Stomach smooth muscle (tissue), 2 donors: ENCODE measurements around the gene GRID1.

Source experiments
- H3K27ac ChIP-seq: one replicate; pipeline ENCODE4 v1.7.0; 2013; ENCODE audit warnings: mild to moderate bottlenecking, low read length, inconsistent platforms
- H3K27me3 ChIP-seq, 2 donors: one replicate each; pipeline ENCODE4 v1.7.0; 2013; ENCODE audit warnings: low read length in 2 of 2; ENCODE audit not compliant: insufficient read depth in 2 of 2, control insufficient read depth in 1 of 2
- H3K36me3 ChIP-seq, 2 donors: one replicate each; pipeline ENCODE4 v1.7.0; 2013; ENCODE audit warnings: low read length in 2 of 2; ENCODE audit not compliant: control insufficient read depth in 2 of 2, insufficient read depth in 2 of 2
- H3K4me1 ChIP-seq: one replicate; pipeline ENCODE4 v1.7.0; 2013; ENCODE audit warnings: low read length; ENCODE audit not compliant: control insufficient read depth, insufficient read depth
- H3K4me3 ChIP-seq, 2 donors: one replicate each; pipeline ENCODE4 v1.7.0; 2013; ENCODE audit warnings: low read length in 2 of 2
- H3K9ac ChIP-seq, 2 donors: one replicate each; pipeline ENCODE4 v1.7.0; 2013; ENCODE audit warnings: low read length in 2 of 2, mild to moderate bottlenecking in 1 of 2
- H3K9me3 ChIP-seq, 2 donors: one replicate each; pipeline ENCODE4 v1.7.0; 2013; ENCODE audit warnings: low read length in 2 of 2; ENCODE audit not compliant: control insufficient read depth in 2 of 2
- donor health status: healthy.
- donor health status: Pancreatic carcinoma.

GRID1 gene

GRCh38 chr10:86291616-86292340 is 74.8 kb downstream of the GRID1 start:
- no peaks in the 10 kb centered on the region for H3K9me3 ChIP-seq
- no peaks in the 10 kb centered on the region for H3K4me1 ChIP-seq
- H3K36me3 ChIP-seq = no peaks in the 10 kb centered on the region
- no peaks in the 10 kb centered on the region for H3K27me3 ChIP-seq
- no peak overlapping the region for H3K4me3 ChIP-seq
- H3K9ac ChIP-seq = no peak overlapping the region
- no peak overlapping the region for H3K27ac ChIP-seq

- H3K27me3 ChIP-seq = no peaks in the 10 kb centered on the region
- H3K4me1 ChIP-seq = no peaks in the 10 kb centered on the region
- no peak overlapping the region for H3K4me3 ChIP-seq
- no peaks in the 10 kb centered on the region for H3K9me3 ChIP-seq
- no peak overlapping the region for H3K27ac ChIP-seq
- H3K36me3 ChIP-seq = no peaks in the 10 kb centered on the region
- no peak overlapping the region for H3K9ac ChIP-seq
Observed at GRCh38 chr10:86290933-86291615, 75.5 kb downstream of the GRID1 start.

GRCh38 chr10:86289577-86289868 is 77.1 kb downstream of the GRID1 start:
- H3K4me1 ChIP-seq = no peaks in the 10 kb centered on the region
- no peak overlapping the region for H3K27ac ChIP-seq
- H3K9ac ChIP-seq = no peak overlapping the region
- H3K4me3 ChIP-seq = no peak overlapping the region
- no peaks in the 10 kb centered on the region for H3K36me3 ChIP-seq
- no peaks in the 10 kb centered on the region for H3K9me3 ChIP-seq
- H3K27me3 ChIP-seq = no peaks in the 10 kb centered on the region

- no peaks in the 10 kb centered on the region for H3K4me1 ChIP-seq
- H3K9ac ChIP-seq = no peak overlapping the region
- H3K4me3 ChIP-seq = no peak overlapping the region
- H3K36me3 ChIP-seq = no peaks in the 10 kb centered on the region
- no peaks in the 10 kb centered on the region for H3K27me3 ChIP-seq
- H3K9me3 ChIP-seq = no peaks in the 10 kb centered on the region
- no peak overlapping the region for H3K27ac ChIP-seq
Observed at GRCh38 chr10:86288695-86289576, 77.7 kb downstream of the GRID1 start.

GRCh38 chr10:86287966-86288579 is 78.5 kb downstream of the GRID1 start:
- Histone ChIP-seq H3K9ac (no peak overlapping the region), H3K4me1 (no peaks in the 10 kb centered on the region), H3K27ac (no peak overlapping the region), H3K4me3 (no peak overlapping the region), H3K9me3 (no peaks in the 10 kb centered on the region), H3K27me3 (no peaks in the 10 kb centered on the region), H3K36me3 (no peaks in the 10 kb centered on the region)

GRCh38 chr10:86287110-86287793 is 79.3 kb downstream of the GRID1 start:
- Histone ChIP-seq H3K27ac (no peak overlapping the region), H3K4me3 (no peak overlapping the region), H3K36me3 (no peaks in the 10 kb centered on the region), H3K27me3 (no peaks in the 10 kb centered on the region), H3K9me3 (no peaks in the 10 kb centered on the region), H3K4me1 (no peaks in the 10 kb centered on the region), H3K9ac (no peak overlapping the region)

GRCh38 chr10:86286236-86287109 is 80.1 kb downstream of the GRID1 start:
- H3K36me3 ChIP-seq = no peaks in the 10 kb centered on the region
- H3K27ac ChIP-seq = no peak overlapping the region
- no peaks in the 10 kb centered on the region for H3K4me1 ChIP-seq

GRCh38 chr10:86285136-86285790 is 81.3 kb downstream of the GRID1 start:
- Histone ChIP-seq H3K27ac (no peak overlapping the region), H3K9me3 (peaks cover 3 to 5% of the 10 kb centered on the region in 2 donors), H3K27me3 (no peaks in the 10 kb centered on the region), H3K4me3 (no peak overlapping the region), H3K4me1 (no peaks in the 10 kb centered on the region), H3K36me3 (no peaks in the 10 kb centered on the region), H3K9ac (no peak overlapping the region)

More at GRCh38 chr10:86286236-86287109, 80.1 kb downstream of the GRID1 start:
- no peak overlapping the region for H3K4me3 ChIP-seq
- H3K9me3 ChIP-seq = no peaks in the 10 kb centered on the region
- no peaks in the 10 kb centered on the region for H3K27me3 ChIP-seq
- H3K9ac ChIP-seq = no peak overlapping the region

GRCh38 chr10:86284355-86285105 is 82.1 kb downstream of the GRID1 start:
- no peak overlapping the region for H3K4me3 ChIP-seq
- peaks cover 8 to 9% of the 10 kb centered on the region in 2 donors for H3K9me3 ChIP-seq
- no peaks in the 10 kb centered on the region for H3K4me1 ChIP-seq
- H3K27me3 ChIP-seq = no peaks in the 10 kb centered on the region
- H3K27ac ChIP-seq = no peak overlapping the region
- no peaks in the 10 kb centered on the region for H3K36me3 ChIP-seq
- no peak overlapping the region for H3K9ac ChIP-seq
